Immature natural killer cell (primary cell): ENCODE data around the gene PNRC1. TPM values are rescaled to one million over a fixed set of nuclear protein-coding genes. Genes with fewer than 3 reads are reported as not detected.

Experiments used
- DNase-seq, 3 donors: peaks; one replicate each; pipeline ENCODE4 v3.0.0; 2022; ENCODE audit warnings: mixed read lengths in 1 of 3
- H3K27ac Mint-ChIP-seq, 6 donors: one replicate each; pipeline ENCODE4 v1.8.0; 2020; ENCODE audit warnings: mixed read lengths in 6 of 6, mild to moderate bottlenecking in 5 of 6, inconsistent platforms in 4 of 6, moderate library complexity in 3 of 6
- H3K27me3 Mint-ChIP-seq, 3 donors: one replicate each; pipeline ENCODE4 v1.8.0; 2020 to 2021; ENCODE audit warnings: low read depth in 3 of 3, mild to moderate bottlenecking in 3 of 3, mixed read lengths in 3 of 3, moderate library complexity in 3 of 3, inconsistent platforms in 1 of 3
- H3K36me3 Mint-ChIP-seq, 3 donors: one replicate each; pipeline ENCODE4 v1.8.0; 2020; ENCODE audit warnings: mixed read lengths in 3 of 3, inconsistent platforms in 2 of 3, mild to moderate bottlenecking in 2 of 3
- H3K4me1 Mint-ChIP-seq, 2 donors: one replicate each; pipeline ENCODE4 v1.8.0; 2020; ENCODE audit warnings: inconsistent platforms in 2 of 2, mild to moderate bottlenecking in 2 of 2, mixed read lengths in 2 of 2, moderate library complexity in 1 of 2
- H3K4me3 Mint-ChIP-seq, 5 donors: one replicate each; pipeline ENCODE4 v1.8.0; 2020; ENCODE audit warnings: mild to moderate bottlenecking in 5 of 5, mixed read lengths in 5 of 5, inconsistent platforms in 3 of 5, moderate library complexity in 3 of 5
- H3K9me3 Mint-ChIP-seq, 6 donors: one replicate each; pipeline ENCODE4 v1.8.0; 2020; ENCODE audit warnings: mild to moderate bottlenecking in 6 of 6, mixed read lengths in 6 of 6, inconsistent platforms in 4 of 6, moderate library complexity in 3 of 6
- polyA plus RNA-seq, 3 donors: library from polyadenylated mRNA; unstranded; fragments of 300-500 nt; fragmentation: Illumina TruSeq; gene quantifications; one replicate each; pipeline ENCODE4 v1.2.3, GENCODE V29; 2021

Gene PNRC1
- polyA plus RNA-seq, 3 donors from 2014 or later = 255 to 629 (median 491) TPM

DNA sequence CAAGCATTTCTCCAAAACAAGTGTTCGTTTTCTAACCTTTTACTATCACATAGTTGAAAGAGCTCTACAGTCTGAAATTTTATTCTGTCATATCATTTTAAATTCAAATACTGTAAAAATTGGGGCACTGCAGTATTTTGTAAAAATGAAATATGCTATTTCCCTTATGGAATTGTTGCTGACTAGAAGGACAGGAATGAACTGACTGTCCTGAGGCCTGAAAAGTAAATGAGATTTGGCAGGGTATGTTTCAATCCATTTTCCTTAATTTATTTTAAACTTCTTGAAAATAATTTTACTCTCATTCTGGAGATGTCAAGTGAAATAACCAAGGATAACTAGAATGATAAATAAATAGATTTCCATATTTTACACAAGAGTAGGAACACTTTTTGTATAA is 11.9 kb upstream of the PNRC1 start:
- Mint-ChIP-seq H3K27ac (no peak overlapping the region), H3K4me1 (no peaks in the 10 kb centered on the region), H3K36me3 (no peaks in the 10 kb centered on the region), H3K4me3 (no peak overlapping the region), H3K27me3 (peaks cover 2 to 8% (median 7%) of the 10 kb centered on the region in 3 donors), H3K9me3 (no peaks in the 10 kb centered on the region)
- no peak for DNase-seq

DNA sequence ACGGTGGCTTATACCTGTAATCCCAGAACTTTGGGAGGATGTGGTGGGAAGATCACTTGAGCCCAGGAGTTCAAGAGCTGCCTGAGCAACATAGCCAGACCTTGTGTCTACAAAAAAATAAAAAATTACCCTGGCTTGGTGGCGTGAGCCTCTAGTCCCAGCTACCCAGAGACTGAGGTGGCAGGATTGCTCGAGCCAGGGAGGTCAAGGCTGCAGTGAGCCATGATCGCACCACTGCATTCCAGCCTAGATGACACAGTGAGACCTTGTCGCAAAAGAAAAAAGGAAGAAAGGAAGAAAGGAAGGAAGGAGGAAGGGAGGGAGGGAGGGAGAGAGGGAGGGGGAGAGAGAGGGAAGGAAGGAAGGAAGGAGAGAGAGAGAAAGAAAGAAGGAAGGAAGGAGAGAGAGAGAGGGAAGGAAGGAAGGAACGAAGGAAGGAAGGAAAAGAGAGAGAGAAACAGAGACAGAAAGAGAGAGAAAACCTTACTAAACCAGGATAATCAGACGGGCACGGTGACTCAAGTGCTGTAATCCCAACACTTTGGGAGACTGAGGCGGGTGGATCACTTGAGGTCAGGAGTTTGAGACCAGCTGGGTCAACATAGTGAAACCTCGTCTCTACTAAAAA is 10.9 kb upstream of the PNRC1 start:
- no peaks in the 10 kb centered on the region for H3K36me3 Mint-ChIP-seq
- no peak overlapping the region for H3K27ac Mint-ChIP-seq
- no peaks in the 10 kb centered on the region for H3K9me3 Mint-ChIP-seq
- no peaks in the 10 kb centered on the region for H3K4me1 Mint-ChIP-seq
- H3K27me3 Mint-ChIP-seq = peaks cover 0 to 8% (median 7%) of the 10 kb centered on the region in 3 donors
- DNase-seq = no peak
- no peak overlapping the region for H3K4me3 Mint-ChIP-seq

DNA sequence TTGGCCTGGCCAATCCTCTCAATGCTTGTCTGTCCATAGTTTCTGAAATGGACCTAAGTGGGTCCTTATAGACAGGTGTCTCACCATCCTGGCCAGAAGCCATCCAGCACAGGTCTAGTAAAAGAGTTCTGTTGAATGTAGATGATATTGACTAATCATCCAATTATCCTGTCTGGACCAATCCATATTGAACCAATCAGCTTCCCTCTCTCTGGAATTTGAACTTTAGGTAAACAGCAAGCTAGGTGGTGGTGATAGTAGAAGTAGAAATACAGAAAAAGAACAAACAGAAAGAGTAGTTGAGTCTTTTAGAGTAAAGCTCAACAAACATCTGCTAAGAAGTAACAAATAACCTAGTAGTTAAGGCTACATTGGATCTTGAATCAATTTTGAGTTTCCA is 9.5 kb upstream of the PNRC1 start:
- Mint-ChIP-seq H3K36me3 (no peaks in the 10 kb centered on the region), H3K9me3 (no peaks in the 10 kb centered on the region), H3K27ac (no peak overlapping the region), H3K4me1 (no peaks in the 10 kb centered on the region), H3K4me3 (no peak overlapping the region), H3K27me3 (peaks cover 0 to 8% (median 5%) of the 10 kb centered on the region in 3 donors)
- DNase-seq = no peak

DNA sequence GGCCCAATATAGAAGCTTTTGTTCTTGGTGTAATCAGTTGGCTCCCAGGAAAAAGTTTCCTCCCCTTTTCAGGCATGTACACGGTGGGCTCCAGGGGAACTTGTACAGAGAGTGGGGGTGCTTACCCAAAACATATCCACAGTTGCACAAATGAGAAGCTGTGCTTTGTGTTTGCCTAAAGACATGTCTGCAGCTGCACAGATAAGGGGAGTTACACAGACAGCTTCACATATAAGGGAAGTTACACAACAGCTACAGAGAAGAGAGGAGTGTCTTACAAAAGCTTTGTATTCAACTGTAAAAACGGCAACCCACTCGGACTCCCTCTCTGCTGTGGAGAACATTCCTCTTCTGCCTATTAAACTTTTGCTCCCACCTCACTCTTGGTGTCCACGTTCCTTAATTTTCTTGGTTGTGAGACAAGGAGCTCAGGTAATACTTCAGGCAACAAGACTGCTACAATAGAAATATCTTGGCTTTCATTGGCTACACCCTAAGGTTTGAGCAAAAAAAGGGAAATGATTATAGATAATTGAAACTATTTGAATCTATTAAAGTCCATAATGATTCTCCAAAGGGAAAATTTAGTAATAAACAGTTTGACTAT is 7.4 kb upstream of the PNRC1 start:
- Mint-ChIP-seq H3K9me3 (no peaks in the 10 kb centered on the region), H3K27ac (no peak overlapping the region), H3K27me3 (peaks cover 0 to 3% (median 2%) of the 10 kb centered on the region in 3 donors), H3K4me1 (peaks cover 0 to 4% of the 10 kb centered on the region in 2 donors), H3K36me3 (no peaks in the 10 kb centered on the region), H3K4me3 (no peak overlapping the region)
- no peak for DNase-seq

DNA sequence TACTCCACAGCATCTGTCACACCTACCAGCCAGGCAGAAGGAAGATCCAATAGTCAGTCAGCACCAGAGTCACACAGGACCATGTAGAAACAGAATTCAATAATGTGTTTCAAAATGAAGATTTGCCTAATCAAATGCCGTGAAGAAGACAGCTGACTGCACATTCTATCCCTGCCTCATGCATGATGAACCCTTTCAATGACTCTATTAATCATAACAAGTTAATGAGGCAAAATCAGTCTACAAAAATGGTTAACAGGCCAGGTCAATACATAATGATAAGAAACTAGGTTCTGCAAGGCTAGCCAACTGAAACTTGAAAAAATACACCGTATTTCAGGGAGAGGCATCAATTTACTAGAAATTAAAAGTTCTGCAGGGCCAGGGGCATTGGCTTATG is 6.7 kb upstream of the PNRC1 start:
- no peaks in the 10 kb centered on the region for H3K36me3 Mint-ChIP-seq
- H3K27me3 Mint-ChIP-seq = peaks cover 0 to 3% (median 2%) of the 10 kb centered on the region in 3 donors
- no peak for DNase-seq
- H3K4me3 Mint-ChIP-seq = no peak overlapping the region
- H3K4me1 Mint-ChIP-seq = peaks cover 5 to 10% of the 10 kb centered on the region in 2 donors
- H3K9me3 Mint-ChIP-seq = no peaks in the 10 kb centered on the region
- H3K27ac Mint-ChIP-seq = no peak overlapping the region

DNA sequence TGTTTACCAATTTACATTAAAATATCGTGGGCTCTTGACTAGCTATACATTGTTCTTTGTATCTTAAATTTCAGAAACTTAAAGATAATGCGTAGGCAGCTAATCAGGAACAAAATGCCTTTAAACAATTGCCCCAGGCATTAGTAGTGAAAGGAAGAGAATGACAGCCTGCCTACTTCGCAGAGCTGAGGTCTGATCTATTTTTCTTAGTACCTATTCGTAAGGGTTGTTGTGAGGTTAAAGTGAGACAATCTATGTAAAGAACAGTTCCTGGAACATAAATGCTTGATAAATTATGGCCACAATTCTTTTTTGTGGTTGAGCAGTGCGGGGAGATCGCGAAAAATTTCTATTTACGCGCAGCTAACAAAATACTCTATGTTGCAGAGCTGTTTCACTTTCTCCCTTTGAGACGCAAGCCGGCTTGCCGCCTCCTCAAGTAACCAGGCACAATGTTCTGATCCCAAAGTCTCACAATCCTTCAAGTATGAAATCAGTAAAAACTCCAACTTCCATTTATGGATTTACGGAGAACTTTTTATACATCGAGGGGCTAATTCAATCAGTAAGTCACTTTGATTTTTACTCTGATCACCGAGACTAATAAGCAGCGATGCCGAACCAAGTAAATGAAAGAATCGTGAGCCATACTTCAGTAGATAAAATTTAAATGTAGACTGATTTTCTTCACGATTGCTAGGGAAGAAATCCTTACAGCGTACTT is 878 bp upstream of the PNRC1 start:
- peak; percentile 83 to 86 (median 86) for DNase-seq
- Mint-ChIP-seq H3K9me3 (no peaks in the 10 kb centered on the region), H3K4me1 (peaks cover 35 to 38% of the 10 kb centered on the region in 2 donors), H3K4me3 (peak overlapping the region; percentile 91 to 98 (median 96)), H3K27me3 (peaks cover 23 to 28% (median 28%) of the 10 kb centered on the region in 3 donors), H3K27ac (peak overlapping the region; percentile 93 to 98 (median 97)), H3K36me3 (peaks cover 5 to 20% (median 10%) of the 10 kb centered on the region in 3 donors)

DNA sequence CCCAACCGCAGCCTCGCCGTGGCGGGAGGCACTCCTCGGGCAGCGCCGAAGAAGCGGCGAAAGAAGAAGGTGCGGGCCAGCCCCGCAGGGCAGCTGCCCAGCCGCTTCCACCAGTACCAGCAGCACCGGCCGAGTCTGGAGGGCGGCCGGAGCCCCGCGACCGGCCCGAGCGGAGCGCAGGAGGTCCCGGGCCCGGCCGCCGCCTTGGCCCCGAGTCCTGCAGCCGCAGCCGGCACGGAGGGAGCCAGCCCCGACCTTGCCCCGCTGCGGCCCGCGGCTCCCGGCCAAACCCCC is 525 bp downstream of the PNRC1 start:
- Mint-ChIP-seq H3K4me3 (peak overlapping the region; percentile 91 to 98 (median 96)), H3K4me1 (peaks cover 45 to 51% of the 10 kb centered on the region in 2 donors), H3K27ac (peak overlapping the region; percentile 93 to 98 (median 98)), H3K9me3 (no peaks in the 10 kb centered on the region), H3K27me3 (peaks cover 26 to 37% (median 36%) of the 10 kb centered on the region in 3 donors), H3K36me3 (peaks cover 9 to 31% (median 20%) of the 10 kb centered on the region in 3 donors)
- DNase-seq = no peak

DNA sequence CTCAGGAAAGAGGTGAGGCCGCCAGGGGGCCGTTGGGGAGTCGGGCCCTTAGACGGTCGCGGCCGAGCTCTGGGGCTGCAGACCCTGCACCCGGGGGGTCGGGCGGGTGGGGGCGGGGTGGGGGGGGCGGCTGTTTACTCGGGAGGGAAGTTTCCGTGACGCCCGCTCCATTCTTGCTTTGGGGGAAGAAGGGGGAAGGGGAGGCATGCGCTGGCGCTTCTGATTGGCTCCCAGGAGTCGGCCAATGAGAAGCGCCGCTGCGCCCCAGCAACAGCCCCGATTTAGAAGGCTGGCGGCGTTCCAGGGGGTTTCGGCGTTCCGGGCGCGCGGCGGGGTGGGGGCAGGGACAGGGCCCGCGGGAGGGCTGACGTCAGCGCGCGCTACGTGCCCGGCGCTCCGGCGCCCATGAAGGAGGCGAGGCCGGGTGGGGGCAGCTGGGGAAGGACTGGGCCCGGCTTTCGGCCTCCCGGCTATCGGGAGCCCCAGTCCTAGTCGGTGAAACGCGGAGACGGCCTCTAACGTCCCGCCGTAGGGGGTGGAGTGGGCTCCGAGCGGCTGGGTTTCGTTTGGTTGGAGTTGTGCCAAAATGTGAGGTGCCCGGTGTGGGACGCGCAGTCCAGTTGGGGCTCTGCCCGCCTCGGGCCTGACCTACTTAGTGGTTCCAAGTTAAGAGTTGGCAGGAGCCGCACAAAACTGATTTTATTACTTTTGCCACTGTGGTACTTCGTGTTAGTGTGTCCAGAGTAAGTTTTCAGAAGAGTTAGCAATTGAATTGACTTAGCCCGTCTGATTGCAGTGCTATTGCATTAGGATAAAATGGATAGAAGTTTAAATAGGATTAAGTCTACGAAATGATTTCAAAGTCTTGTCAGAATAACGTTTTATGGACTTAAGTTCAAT is 1.1 kb downstream of the PNRC1 start:
- H3K4me3 Mint-ChIP-seq = peak overlapping the region; percentile 90 to 99 (median 95)
- H3K36me3 Mint-ChIP-seq = peaks cover 12 to 34% (median 20%) of the 10 kb centered on the region in 3 donors
- H3K4me1 Mint-ChIP-seq = peaks cover 49 to 57% of the 10 kb centered on the region in 2 donors
- H3K9me3 Mint-ChIP-seq = no peaks in the 10 kb centered on the region
- H3K27me3 Mint-ChIP-seq = peaks cover 31 to 43% (median 40%) of the 10 kb centered on the region in 3 donors
- H3K27ac Mint-ChIP-seq = peak overlapping the region; percentile 93 to 98 (median 96)
- peak; percentile 97 to 98 (median 97) for DNase-seq

DNA sequence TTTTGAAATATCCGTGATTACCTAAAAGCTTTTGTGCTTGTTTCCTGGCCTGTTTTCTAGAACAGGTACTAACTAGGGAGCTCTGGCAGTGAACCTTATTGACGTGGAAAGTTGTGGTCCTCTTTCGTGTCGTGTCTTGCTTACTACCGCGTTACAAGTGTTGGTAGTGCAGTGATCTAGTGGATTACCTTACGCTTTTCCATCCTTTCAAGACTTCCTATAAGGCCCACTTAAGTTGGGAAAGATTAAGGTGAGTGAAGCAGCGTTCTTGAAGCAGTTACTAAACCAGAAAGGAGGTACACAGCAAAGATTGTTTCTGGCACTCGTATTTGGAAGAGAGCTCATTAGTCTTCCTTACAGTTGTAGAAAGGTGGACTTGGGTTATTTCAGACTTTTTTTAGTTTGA is 1.9 kb downstream of the PNRC1 start:
- Mint-ChIP-seq H3K27ac (peak overlapping the region; percentile 93 to 98 (median 96)), H3K9me3 (no peaks in the 10 kb centered on the region), H3K36me3 (peaks cover 14 to 34% (median 20%) of the 10 kb centered on the region in 3 donors), H3K4me1 (peaks cover 51 to 65% of the 10 kb centered on the region in 2 donors), H3K27me3 (peaks cover 31 to 46% (median 40%) of the 10 kb centered on the region in 3 donors), H3K4me3 (peak overlapping the region; percentile 90 to 99 (median 95))
- DNase-seq = peak in 1 of 3 donors; percentile 21

DNA sequence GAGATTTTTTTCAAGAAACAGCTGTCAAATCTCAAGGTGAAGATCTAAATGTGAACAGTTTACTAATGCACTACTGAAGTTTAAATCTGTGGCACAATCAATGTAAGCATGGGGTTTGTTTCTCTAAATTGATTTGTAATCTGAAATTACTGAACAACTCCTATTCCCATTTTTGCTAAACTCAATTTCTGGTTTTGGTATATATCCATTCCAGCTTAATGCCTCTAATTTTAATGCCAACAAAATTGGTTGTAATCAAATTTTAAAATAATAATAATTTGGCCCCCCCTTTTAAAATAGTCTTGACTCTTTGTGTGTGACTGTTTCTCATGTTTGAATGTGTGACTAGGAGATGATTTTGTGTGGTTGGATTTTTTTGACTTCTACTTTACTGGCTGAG is 4.0 kb downstream of the PNRC1 start:
- peak overlapping the region; percentile 40 to 93 (median 76) for H3K27ac Mint-ChIP-seq
- H3K27me3 Mint-ChIP-seq = peaks cover 31 to 46% (median 37%) of the 10 kb centered on the region in 3 donors
- peak in 1 of 3 donors; percentile 9 for DNase-seq
- H3K4me3 Mint-ChIP-seq = peak overlapping the region; percentile 40 to 94 (median 53)
- H3K4me1 Mint-ChIP-seq = peaks cover 59 to 74% of the 10 kb centered on the region in 2 donors
- peaks cover 14 to 34% (median 20%) of the 10 kb centered on the region in 3 donors for H3K36me3 Mint-ChIP-seq
- H3K9me3 Mint-ChIP-seq = no peaks in the 10 kb centered on the region

DNA sequence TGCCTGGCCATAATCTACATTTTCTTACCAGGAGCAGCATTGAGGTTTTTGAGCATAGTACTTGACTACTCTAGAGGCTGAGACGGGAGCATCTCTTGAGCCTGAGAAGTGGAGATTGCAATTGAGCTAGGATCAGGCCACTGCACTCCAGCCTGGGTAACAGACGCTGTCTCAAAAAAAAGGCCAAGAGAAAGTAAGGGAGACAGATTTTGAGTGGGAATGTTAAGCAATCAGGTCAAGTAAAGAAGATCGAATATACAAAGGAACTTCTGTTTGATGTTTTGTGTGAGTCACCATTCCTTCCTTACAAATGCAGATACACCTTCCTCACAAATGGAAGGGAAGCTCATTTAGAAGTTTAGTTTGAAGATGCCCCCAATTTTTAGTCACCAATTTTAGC is 4.4 kb downstream of the PNRC1 start:
- Mint-ChIP-seq H3K9me3 (no peaks in the 10 kb centered on the region), H3K4me3 (peak overlapping the region; percentile 34 to 70 (median 53)), H3K27me3 (peaks cover 27 to 44% (median 33%) of the 10 kb centered on the region in 3 donors), H3K27ac (peak overlapping the region; percentile 40 to 93 (median 76)), H3K36me3 (peaks cover 14 to 34% (median 20%) of the 10 kb centered on the region in 3 donors), H3K4me1 (peaks cover 63 to 78% of the 10 kb centered on the region in 2 donors)
- no peak for DNase-seq

DNA sequence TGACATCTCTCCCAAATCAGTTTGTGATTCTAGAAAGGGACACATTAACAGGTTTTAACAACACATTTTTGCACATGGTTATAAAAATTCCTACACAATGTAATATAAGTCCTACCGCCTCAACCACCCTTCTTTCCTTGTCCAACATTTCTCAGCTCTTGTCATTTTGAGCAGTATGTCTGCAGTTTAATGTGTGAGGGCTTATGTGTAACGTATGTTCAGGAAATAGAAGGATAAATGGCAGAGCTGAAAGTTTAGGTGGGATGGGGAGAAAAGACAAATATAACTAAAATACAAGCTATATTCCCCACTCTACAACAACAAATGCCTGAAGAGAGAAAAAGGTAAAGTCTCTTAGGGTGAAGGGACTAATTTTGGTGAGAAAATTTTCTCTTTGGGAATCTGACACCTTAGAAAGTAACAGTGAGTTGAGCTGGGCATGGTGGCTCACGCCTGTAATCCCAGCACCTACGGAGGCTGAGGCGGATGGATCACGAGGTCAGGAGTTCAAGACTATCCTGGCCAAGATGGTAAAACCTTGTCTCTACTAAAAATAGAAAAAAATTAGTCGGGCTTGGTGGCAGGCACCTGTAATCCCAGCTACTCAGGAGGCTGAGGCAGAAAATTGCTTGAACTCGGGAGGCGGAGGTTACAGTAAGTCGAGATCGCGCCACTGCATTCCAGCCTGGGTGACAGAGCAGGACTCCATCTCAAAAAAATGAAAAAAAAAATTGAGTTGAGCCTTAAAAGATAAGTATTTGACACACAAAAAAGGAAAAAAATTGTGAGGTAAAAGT is 5.1 kb downstream of the PNRC1 start:
- H3K4me1 Mint-ChIP-seq = peaks cover 67 to 85% of the 10 kb centered on the region in 2 donors
- peaks cover 14 to 34% (median 20%) of the 10 kb centered on the region in 3 donors for H3K36me3 Mint-ChIP-seq
- H3K27me3 Mint-ChIP-seq = peaks cover 22 to 38% (median 31%) of the 10 kb centered on the region in 3 donors
- H3K27ac Mint-ChIP-seq = peak overlapping the region; percentile 47 to 93 (median 76)
- H3K4me3 Mint-ChIP-seq = peak overlapping the region in 4 of 5 donors; percentile 34 to 70 (median 54)
- H3K9me3 Mint-ChIP-seq = no peaks in the 10 kb centered on the region
- peak in 1 of 3 donors; percentile 16 for DNase-seq
